Mesodermal cell (in vitro differentiated cells): Measurements from ENCODE around the gene ARHGAP45.

Experiments used
- H3K27ac ChIP-seq: 2 replicates; pipeline ENCODE4 v1.7.0; 2013; ENCODE audit warnings: mild to moderate bottlenecking, low read depth, low read length, moderate library complexity; ENCODE audit not compliant: severe bottlenecking
- H3K36me3 ChIP-seq: 2 replicates; pipeline ENCODE4 v1.7.1; 2013; ENCODE audit warnings: mild to moderate bottlenecking, low read length, moderate library complexity; ENCODE audit not compliant: control insufficient read depth, insufficient read depth
- H3K4me1 ChIP-seq: one replicate; pipeline ENCODE4 v1.7.1; 2013; ENCODE audit warnings: mild to moderate bottlenecking, low read length; ENCODE audit not compliant: insufficient read depth, control insufficient read depth, poor library complexity, severe bottlenecking
- H3K4me3 ChIP-seq: 2 replicates; pipeline ENCODE4 v1.7.0; 2013; ENCODE audit warnings: low read length, control low read depth, mild to moderate bottlenecking; ENCODE audit not compliant: insufficient read depth, poor library complexity, severe bottlenecking; ENCODE audit errors: extremely low read depth
- H3K9me3 ChIP-seq: 2 replicates; pipeline ENCODE4 v1.7.1; 2013; ENCODE audit warnings: mild to moderate bottlenecking, low read length, moderate library complexity; ENCODE audit not compliant: control insufficient read depth
- WGBS, 2 experiments: methylation state at CpG; one replicate each; pipeline ENCODE4 v1.1.5; 2013; ENCODE audit warnings: missing lambda C conversion rate in 2 of 2; ENCODE audit not compliant: insufficient coverage in 2 of 2; 5-methylcytosine and 5-hydroxymethylcytosine counted together

Gene ARHGAP45

GRCh38 chr19:1060689-1061088 lies 6.3 kb upstream of the ARHGAP45 start:
- WGBS, 2 experiments = 89 to 90% methylated on average over 5 of the region's 5 CpGs
- Histone ChIP-seq H3K36me3 (no peaks in the 10 kb centered on the region), H3K9me3 (peaks cover 11% of the 10 kb centered on the region), H3K4me1 (peaks cover 5% of the 10 kb centered on the region), H3K27ac (no peak overlapping the region), H3K4me3 (no peak overlapping the region)

- WGBS, 2 experiments = 94 to 95% methylated on average over 9 to 20 of the region's 20 CpGs
- H3K4me1 ChIP-seq = peaks cover 16% of the 10 kb centered on the region
- no peaks in the 10 kb centered on the region for H3K36me3 ChIP-seq
- H3K9me3 ChIP-seq = peaks cover 4% of the 10 kb centered on the region
- H3K4me3 ChIP-seq = no peak overlapping the region
- H3K27ac ChIP-seq = no peak overlapping the region
Measured at GRCh38 chr19:1061987-1062386, 5.0 kb upstream of the ARHGAP45 start.

GRCh38 chr19:1062387-1063029 lies 4.5 kb upstream of the ARHGAP45 start:
- H3K36me3 ChIP-seq = no peaks in the 10 kb centered on the region
- H3K4me1 ChIP-seq = peaks cover 16% of the 10 kb centered on the region
- no peak overlapping the region for H3K4me3 ChIP-seq
- H3K27ac ChIP-seq = no peak overlapping the region
- WGBS, 2 experiments = 81 to 89% methylated on average over 13 to 15 of the region's 17 CpGs
- H3K9me3 ChIP-seq = no peaks in the 10 kb centered on the region

GRCh38 chr19:1063030-1063908 lies 3.7 kb upstream of the ARHGAP45 start:
- Histone ChIP-seq H3K9me3 (no peaks in the 10 kb centered on the region), H3K27ac (no peak overlapping the region), H3K4me1 (peaks cover 16% of the 10 kb centered on the region), H3K36me3 (no peaks in the 10 kb centered on the region), H3K4me3 (no peak overlapping the region)
- WGBS, 2 experiments = 93 to 97% methylated on average over 30 to 31 of the region's 37 CpGs

GRCh38 chr19:1063909-1064660 lies 2.9 kb upstream of the ARHGAP45 start:
- WGBS, 2 experiments = 87 to 94% methylated on average over 23 to 35 of the region's 37 CpGs
- Histone ChIP-seq H3K36me3 (no peaks in the 10 kb centered on the region), H3K4me1 (peaks cover 16% of the 10 kb centered on the region), H3K27ac (no peak overlapping the region), H3K4me3 (no peak overlapping the region), H3K9me3 (no peaks in the 10 kb centered on the region)

- H3K36me3 ChIP-seq = no peaks in the 10 kb centered on the region
- H3K4me3 ChIP-seq = no peak overlapping the region
- H3K27ac ChIP-seq = peak overlapping the region; percentile 31
- H3K4me1 ChIP-seq = peaks cover 16% of the 10 kb centered on the region
- WGBS, 2 experiments = 10 to 11% methylated on average over 49 to 52 of the region's 60 CpGs
- H3K9me3 ChIP-seq = no peaks in the 10 kb centered on the region
Measured at GRCh38 chr19:1064661-1065605, 2.0 kb upstream of the ARHGAP45 start.

GRCh38 chr19:1065606-1066109 lies 1.3 kb upstream of the ARHGAP45 start:
- 55 to 67% methylated on average over 14 of the region's 17 CpGs for WGBS, 2 experiments
- Histone ChIP-seq H3K4me1 (peaks cover 16% of the 10 kb centered on the region), H3K36me3 (no peaks in the 10 kb centered on the region), H3K4me3 (no peak overlapping the region), H3K9me3 (no peaks in the 10 kb centered on the region), H3K27ac (peak overlapping the region; percentile 36)

- Histone ChIP-seq H3K4me3 (peak overlapping the region; percentile 34), H3K36me3 (no peaks in the 10 kb centered on the region), H3K4me1 (peaks cover 16% of the 10 kb centered on the region), H3K9me3 (no peaks in the 10 kb centered on the region), H3K27ac (peak overlapping the region; percentile 36)
- WGBS, 2 experiments = 46 to 48% methylated on average over 16 of the region's 17 CpGs
Measured at GRCh38 chr19:1066251-1066747, 668 bp upstream of the ARHGAP45 start.

GRCh38 chr19:1067341-1067957 lies 482 bp downstream of the ARHGAP45 start:
- Histone ChIP-seq H3K36me3 (no peaks in the 10 kb centered on the region), H3K27ac (no peak overlapping the region), H3K9me3 (no peaks in the 10 kb centered on the region), H3K4me1 (peaks cover 16% of the 10 kb centered on the region), H3K4me3 (peak overlapping the region; percentile 34)
- 7 to 10% methylated on average over 28 to 29 of the region's 38 CpGs for WGBS, 2 experiments
